Upper lobe of left lung (tissue), 4 donors: ENCODE results near the gene DARS2.

ENCODE experiments used
- POLR2AphosphoS5 ChIP-seq, 2 donors: sonication (generic); formaldehyde crosslinking; IDR thresholded peaks; one replicate each; pipeline ENCODE4 v1.5.1; 2017; ENCODE audit warnings: antibody characterized with exemption in 2 of 2
- TF ChIP-seq, protein P1 (sequence below), 6 experiments: fragments of 450-650 bp in 4 of 6; fragments of 200-600 bp in 2 of 6; sonication (generic) in 2 of 6; IDR thresholded peaks; one replicate each; pipeline ENCODE4 v1.5.1; 2016 to 2019; ENCODE audit warnings: antibody characterized with exemption in 6 of 6

DNA sequence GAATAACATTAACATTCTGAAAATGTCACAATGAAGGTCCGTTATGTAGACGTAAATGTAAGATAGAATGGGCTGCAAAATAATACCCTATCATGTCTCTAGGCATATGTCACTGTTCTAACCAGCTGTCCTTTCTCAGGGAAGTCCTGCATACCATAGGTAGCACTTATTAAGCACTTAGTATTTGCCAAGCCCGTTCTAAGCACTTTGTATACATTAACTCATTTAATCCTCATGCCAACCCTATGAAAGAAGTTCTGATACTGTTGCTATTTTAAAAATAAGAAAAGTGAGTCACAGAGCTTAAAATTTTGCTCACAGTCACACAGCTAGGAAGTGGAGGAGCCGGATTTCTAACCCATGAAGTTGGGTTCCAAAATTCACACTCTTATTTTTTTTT lies 27.6 kb downstream of the DARS2 start:
- TF ChIP-seq, protein P1, sequence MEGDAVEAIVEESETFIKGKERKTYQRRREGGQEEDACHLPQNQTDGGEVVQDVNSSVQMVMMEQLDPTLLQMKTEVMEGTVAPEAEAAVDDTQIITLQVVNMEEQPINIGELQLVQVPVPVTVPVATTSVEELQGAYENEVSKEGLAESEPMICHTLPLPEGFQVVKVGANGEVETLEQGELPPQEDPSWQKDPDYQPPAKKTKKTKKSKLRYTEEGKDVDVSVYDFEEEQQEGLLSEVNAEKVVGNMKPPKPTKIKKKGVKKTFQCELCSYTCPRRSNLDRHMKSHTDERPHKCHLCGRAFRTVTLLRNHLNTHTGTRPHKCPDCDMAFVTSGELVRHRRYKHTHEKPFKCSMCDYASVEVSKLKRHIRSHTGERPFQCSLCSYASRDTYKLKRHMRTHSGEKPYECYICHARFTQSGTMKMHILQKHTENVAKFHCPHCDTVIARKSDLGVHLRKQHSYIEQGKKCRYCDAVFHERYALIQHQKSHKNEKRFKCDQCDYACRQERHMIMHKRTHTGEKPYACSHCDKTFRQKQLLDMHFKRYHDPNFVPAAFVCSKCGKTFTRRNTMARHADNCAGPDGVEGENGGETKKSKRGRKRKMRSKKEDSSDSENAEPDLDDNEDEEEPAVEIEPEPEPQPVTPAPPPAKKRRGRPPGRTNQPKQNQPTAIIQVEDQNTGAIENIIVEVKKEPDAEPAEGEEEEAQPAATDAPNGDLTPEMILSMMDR (IDR thresholded peaks at IDR 0.05) = no peak
- no peak for TF ChIP-seq POLR2AphosphoS5 (IDR thresholded peaks at IDR 0.05)
